Measurements from ENCODE around the gene HTR6.

Gene HTR6

GRCh38 chr1:19656780-19657466, 7.8 kb upstream of the HTR6 start:
- no peak overlapping the region for H3K27ac ChIP-seq
- H3K4me3 ChIP-seq, result no peak overlapping the region
- H3K9me3 ChIP-seq (ENCODE audit: low read depth, low read length), result no peaks in the 10 kb centered on the region
- no peak for DNase-seq (ENCODE audit: low read depth, low spot score)
- H3K36me3 ChIP-seq (ENCODE audit: insufficient read depth, low read length), result no peaks in the 10 kb centered on the region
- no peak overlapping the region for H3K9ac ChIP-seq (ENCODE audit: insufficient read length)
- no peak for TF ChIP-seq EZH2 (IDR thresholded peaks at IDR 0.05)
- TF ChIP-seq FOXP2 (optimal IDR thresholded peaks at IDR 0.05; ENCODE audit: control extremely low read depth, extremely low read length, insufficient read depth), result no peak
- no peak for TF ChIP-seq POLR2AphosphoS5 (IDR thresholded peaks at IDR 0.05; ENCODE audit: borderline replicate concordance, low read depth, low read length)

- no peak overlapping the region for H3K4me3 ChIP-seq
- no peak for DNase-seq (ENCODE audit: low read depth, low spot score)
- H3K9ac ChIP-seq (ENCODE audit: insufficient read length), result no peak overlapping the region
- no peak overlapping the region for H3K27ac ChIP-seq
- TF ChIP-seq EZH2 (IDR thresholded peaks at IDR 0.05) (no peak), FOXP2 (optimal IDR thresholded peaks at IDR 0.05; ENCODE audit: control extremely low read depth, extremely low read length, insufficient read depth) (no peak), POLR2AphosphoS5 (IDR thresholded peaks at IDR 0.05; ENCODE audit: borderline replicate concordance, low read depth, low read length) (no peak)
- no peaks in the 10 kb centered on the region for H3K36me3 ChIP-seq (ENCODE audit: insufficient read depth, low read length)
- H3K9me3 ChIP-seq (ENCODE audit: low read depth, low read length), result no peaks in the 10 kb centered on the region
These were observed 7.2 kb upstream of the HTR6 start for GRCh38 chr1:19657511-19657910.

GRCh38 chr1:19658186-19658585, 6.5 kb upstream of the HTR6 start:
- Histone ChIP-seq H3K4me3 (no peak overlapping the region), H3K27ac (no peak overlapping the region)

GRCh38 chr1:19661721-19662228, 2.9 kb upstream of the HTR6 start:
- peak; percentile 30 for DNase-seq (ENCODE audit: low read depth, low spot score)
- H3K4me3 ChIP-seq, result no peak overlapping the region
- H3K27ac ChIP-seq, result no peak overlapping the region
- no peaks in the 10 kb centered on the region for H3K9me3 ChIP-seq (ENCODE audit: low read depth, low read length)
- TF ChIP-seq POLR2AphosphoS5 (IDR thresholded peaks at IDR 0.05; ENCODE audit: borderline replicate concordance, low read depth, low read length), result no peak
- TF ChIP-seq FOXP2 (optimal IDR thresholded peaks at IDR 0.05; ENCODE audit: control extremely low read depth, extremely low read length, insufficient read depth), result no peak
- no peaks in the 10 kb centered on the region for H3K36me3 ChIP-seq (ENCODE audit: insufficient read depth, low read length)
- H3K9ac ChIP-seq (ENCODE audit: insufficient read length), result no peak overlapping the region

More at GRCh38 chr1:19658186-19658585, 6.5 kb upstream of the HTR6 start:
- TF ChIP-seq FOXP2 (optimal IDR thresholded peaks at IDR 0.05; ENCODE audit: control extremely low read depth, extremely low read length, insufficient read depth), result no peak
- no peak for TF ChIP-seq EZH2 (IDR thresholded peaks at IDR 0.05)
- no peak for TF ChIP-seq POLR2AphosphoS5 (IDR thresholded peaks at IDR 0.05; ENCODE audit: borderline replicate concordance, low read depth, low read length)
- DNase-seq (ENCODE audit: low read depth, low spot score), result no peak
- H3K9ac ChIP-seq (ENCODE audit: insufficient read length), result no peak overlapping the region
- H3K9me3 ChIP-seq (ENCODE audit: low read depth, low read length), result no peaks in the 10 kb centered on the region
- no peaks in the 10 kb centered on the region for H3K36me3 ChIP-seq (ENCODE audit: insufficient read depth, low read length)

GRCh38 chr1:19662313-19662712, 2.4 kb upstream of the HTR6 start:
- DNase-seq (ENCODE audit: low read depth, low spot score), result no peak
- no peaks in the 10 kb centered on the region for H3K36me3 ChIP-seq (ENCODE audit: insufficient read depth, low read length)
- TF ChIP-seq FOXP2 (optimal IDR thresholded peaks at IDR 0.05; ENCODE audit: control extremely low read depth, extremely low read length, insufficient read depth) (no peak), EZH2 (IDR thresholded peaks at IDR 0.05) (no peak), POLR2AphosphoS5 (IDR thresholded peaks at IDR 0.05; ENCODE audit: borderline replicate concordance, low read depth, low read length) (no peak)

GRCh38 chr1:19665186-19665495, 466 bp downstream of the HTR6 start:
- H3K9ac ChIP-seq (ENCODE audit: insufficient read length), result no peak overlapping the region
- no peaks in the 10 kb centered on the region for H3K36me3 ChIP-seq (ENCODE audit: insufficient read depth, low read length)
- peak overlapping the region; percentile 22; the same call in 1 of the 2 replicates for H3K4me3 ChIP-seq
- no peak for DNase-seq (ENCODE audit: low read depth, low spot score)
- H3K9me3 ChIP-seq (ENCODE audit: low read depth, low read length), result no peaks in the 10 kb centered on the region
- peak; percentile 26 for TF ChIP-seq EZH2 (IDR thresholded peaks at IDR 0.05)
- TF ChIP-seq POLR2AphosphoS5 (IDR thresholded peaks at IDR 0.05; ENCODE audit: borderline replicate concordance, low read depth, low read length), result no peak
- TF ChIP-seq FOXP2 (optimal IDR thresholded peaks at IDR 0.05; ENCODE audit: control extremely low read depth, extremely low read length, insufficient read depth), result no peak
- H3K27ac ChIP-seq, result no peak overlapping the region

More at GRCh38 chr1:19662313-19662712, 2.4 kb upstream of the HTR6 start:
- Histone ChIP-seq H3K9ac (ENCODE audit: insufficient read length) (no peak overlapping the region), H3K27ac (no peak overlapping the region), H3K9me3 (ENCODE audit: low read depth, low read length) (no peaks in the 10 kb centered on the region), H3K4me3 (no peak overlapping the region)

- H3K9ac ChIP-seq (ENCODE audit: insufficient read length), result no peak overlapping the region
- H3K4me3 ChIP-seq, result no peak overlapping the region
- no peak for DNase-seq (ENCODE audit: low read depth, low spot score)
- H3K27ac ChIP-seq, result no peak overlapping the region
- H3K9me3 ChIP-seq (ENCODE audit: low read depth, low read length), result no peaks in the 10 kb centered on the region
- no peaks in the 10 kb centered on the region for H3K36me3 ChIP-seq (ENCODE audit: insufficient read depth, low read length)
- TF ChIP-seq FOXP2 (optimal IDR thresholded peaks at IDR 0.05; ENCODE audit: control extremely low read depth, extremely low read length, insufficient read depth), result no peak
- TF ChIP-seq EZH2 (IDR thresholded peaks at IDR 0.05), result peak; percentile 8
These were observed 1.1 kb downstream of the HTR6 start for GRCh38 chr1:19665496-19666465.

- Histone ChIP-seq H3K4me3 (no peak overlapping the region), H3K36me3 (ENCODE audit: insufficient read depth, low read length) (no peaks in the 10 kb centered on the region), H3K27ac (no peak overlapping the region), H3K9ac (ENCODE audit: insufficient read length) (no peak overlapping the region), H3K9me3 (ENCODE audit: low read depth, low read length) (no peaks in the 10 kb centered on the region)
- DNase-seq (ENCODE audit: low read depth, low spot score), result no peak
- no peak for TF ChIP-seq POLR2AphosphoS5 (IDR thresholded peaks at IDR 0.05; ENCODE audit: borderline replicate concordance, low read depth, low read length)
- TF ChIP-seq FOXP2 (optimal IDR thresholded peaks at IDR 0.05; ENCODE audit: control extremely low read depth, extremely low read length, insufficient read depth), result no peak
- TF ChIP-seq EZH2 (IDR thresholded peaks at IDR 0.05), result no peak
These were observed 4.2 kb downstream of the HTR6 start for GRCh38 chr1:19668888-19669287.

All from SK-N-MC (cell line).